Chondrocyte (in vitro differentiated cells): ENCODE measurements around the gene DTX3. TPM values are rescaled to one million over a fixed set of nuclear protein-coding genes. Genes with fewer than 3 reads are reported as not detected.

Source experiments
- DNase-seq: peaks from one replicate; pipeline ENCODE4 v3.0.0; 2021; ENCODE audit warnings: mixed read lengths, low spot score
- H3K27ac Mint-ChIP-seq: one replicate; pipeline ENCODE4 v1.8.0; 2021; ENCODE audit warnings: mild to moderate bottlenecking, moderate library complexity, mixed read lengths; ENCODE audit not compliant: unreplicated experiment
- H3K27me3 Mint-ChIP-seq: 2 replicates; pipeline ENCODE4 v1.8.0; 2021; ENCODE audit warnings: low read depth, mixed read lengths
- H3K36me3 Mint-ChIP-seq: 2 replicates; pipeline ENCODE4 v1.8.0; 2021; ENCODE audit warnings: low read depth, mixed read lengths
- H3K4me1 Mint-ChIP-seq: 2 replicates; pipeline ENCODE4 v1.8.0; 2021; ENCODE audit warnings: low read depth, mild to moderate bottlenecking, mixed read lengths
- H3K4me3 Mint-ChIP-seq: one replicate; pipeline ENCODE4 v1.8.0; 2021; ENCODE audit warnings: mild to moderate bottlenecking, moderate library complexity, mixed read lengths; ENCODE audit not compliant: unreplicated experiment
- H3K9me3 Mint-ChIP-seq: 2 replicates; pipeline ENCODE4 v1.8.0; 2021; ENCODE audit warnings: low read depth, mixed read lengths
- total RNA-seq: library from RNA; stranded (reverse); gene quantifications from 3 replicates; pipeline ENCODE4 v1.2.1, GENCODE V29; 2021
- TF ChIP-seq, protein P1 (sequence below): fragments of 200-600 bp; sonication (generic); IDR thresholded peaks from 2 replicates; pipeline ENCODE4 v1.5.0; 2021; ENCODE audit warnings: antibody characterized with exemption, mild to moderate bottlenecking, moderate library complexity

Gene DTX3
- total RNA-seq, 1 donor from 2014 or later, result 29.8 TPM

DNA sequence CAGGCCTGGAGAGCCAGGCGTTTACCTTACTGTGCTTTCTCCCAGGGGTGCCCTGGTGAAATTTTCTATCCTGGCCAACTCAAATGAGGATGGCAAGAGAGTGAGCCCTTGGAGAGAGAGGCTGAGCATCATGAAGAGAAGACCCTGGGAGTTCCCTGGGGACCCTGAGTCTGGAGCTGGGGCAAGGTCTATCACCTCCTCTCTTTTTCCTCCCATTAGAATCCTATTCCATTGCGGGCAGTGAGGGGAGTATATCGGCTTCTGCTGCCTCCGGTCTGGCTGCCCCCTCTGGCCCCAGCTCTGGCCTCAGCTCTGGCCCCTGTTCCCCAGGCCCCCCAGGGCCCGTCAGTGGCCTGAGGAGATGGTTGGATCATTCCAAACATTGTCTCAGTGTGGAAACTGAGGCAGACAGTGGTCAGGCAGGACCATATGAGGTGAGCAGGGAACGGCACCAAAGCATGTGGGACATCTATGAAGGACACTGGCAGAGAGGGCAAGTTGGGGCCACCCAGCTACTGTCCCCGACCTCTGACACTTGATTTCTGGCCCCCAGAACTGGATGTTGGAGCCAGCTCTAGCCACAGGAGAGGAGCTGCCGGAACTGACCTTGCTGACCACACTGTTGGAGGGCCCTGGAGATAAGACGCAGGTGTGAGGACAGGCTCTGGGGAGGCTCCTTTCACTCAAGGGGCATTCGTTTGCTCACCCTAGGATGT is 8.2 kb downstream of the DTX3 start:
- peaks cover 35% of the 10 kb centered on the region for H3K4me1 Mint-ChIP-seq
- H3K9me3 Mint-ChIP-seq, result no peaks in the 10 kb centered on the region
- no peak for DNase-seq
- no peak overlapping the region for H3K27ac Mint-ChIP-seq
- H3K36me3 Mint-ChIP-seq, result peaks cover 21% of the 10 kb centered on the region
- no peaks in the 10 kb centered on the region for H3K27me3 Mint-ChIP-seq
- H3K4me3 Mint-ChIP-seq, result no peak overlapping the region
- TF ChIP-seq, protein P1, sequence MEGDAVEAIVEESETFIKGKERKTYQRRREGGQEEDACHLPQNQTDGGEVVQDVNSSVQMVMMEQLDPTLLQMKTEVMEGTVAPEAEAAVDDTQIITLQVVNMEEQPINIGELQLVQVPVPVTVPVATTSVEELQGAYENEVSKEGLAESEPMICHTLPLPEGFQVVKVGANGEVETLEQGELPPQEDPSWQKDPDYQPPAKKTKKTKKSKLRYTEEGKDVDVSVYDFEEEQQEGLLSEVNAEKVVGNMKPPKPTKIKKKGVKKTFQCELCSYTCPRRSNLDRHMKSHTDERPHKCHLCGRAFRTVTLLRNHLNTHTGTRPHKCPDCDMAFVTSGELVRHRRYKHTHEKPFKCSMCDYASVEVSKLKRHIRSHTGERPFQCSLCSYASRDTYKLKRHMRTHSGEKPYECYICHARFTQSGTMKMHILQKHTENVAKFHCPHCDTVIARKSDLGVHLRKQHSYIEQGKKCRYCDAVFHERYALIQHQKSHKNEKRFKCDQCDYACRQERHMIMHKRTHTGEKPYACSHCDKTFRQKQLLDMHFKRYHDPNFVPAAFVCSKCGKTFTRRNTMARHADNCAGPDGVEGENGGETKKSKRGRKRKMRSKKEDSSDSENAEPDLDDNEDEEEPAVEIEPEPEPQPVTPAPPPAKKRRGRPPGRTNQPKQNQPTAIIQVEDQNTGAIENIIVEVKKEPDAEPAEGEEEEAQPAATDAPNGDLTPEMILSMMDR, result no peak

DNA sequence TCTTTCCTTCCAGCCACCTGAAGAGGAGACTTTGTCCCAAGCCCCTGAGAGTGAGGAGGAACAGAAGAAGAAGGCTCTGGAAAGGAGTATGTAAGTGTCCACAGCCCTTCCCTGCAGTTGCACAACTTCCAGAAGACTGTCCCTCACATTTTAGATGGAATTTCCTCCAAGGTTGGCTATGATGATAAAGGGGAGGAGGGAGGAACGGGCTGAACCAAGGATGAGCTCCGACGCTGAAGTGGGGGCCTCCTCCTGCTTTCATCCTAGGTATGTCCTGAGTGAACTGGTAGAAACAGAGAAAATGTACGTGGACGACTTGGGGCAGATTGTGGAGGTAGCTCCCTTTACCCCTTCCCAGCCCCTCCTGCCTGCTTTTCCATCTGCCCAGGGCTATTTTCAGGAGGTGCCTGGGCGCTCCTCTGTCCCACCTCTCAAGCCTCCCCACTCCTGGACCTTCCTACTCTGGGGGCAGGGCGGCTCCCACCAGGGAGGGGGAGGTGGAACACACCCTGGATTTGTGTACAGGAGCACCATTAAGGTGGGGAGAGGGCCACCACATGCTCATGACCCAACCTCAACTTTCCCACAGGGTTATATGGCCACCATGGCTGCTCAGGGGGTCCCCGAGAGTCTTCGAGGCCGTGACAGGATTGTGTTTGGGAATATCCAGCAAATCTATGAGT is 8.9 kb downstream of the DTX3 start:
- DNase-seq, result no peak
- peaks cover 35% of the 10 kb centered on the region for H3K4me1 Mint-ChIP-seq
- TF ChIP-seq, protein P1, result no peak
- no peak overlapping the region for H3K27ac Mint-ChIP-seq
- no peak overlapping the region for H3K4me3 Mint-ChIP-seq
- peaks cover 20% of the 10 kb centered on the region for H3K36me3 Mint-ChIP-seq
- H3K9me3 Mint-ChIP-seq, result no peaks in the 10 kb centered on the region
- no peaks in the 10 kb centered on the region for H3K27me3 Mint-ChIP-seq

DNA sequence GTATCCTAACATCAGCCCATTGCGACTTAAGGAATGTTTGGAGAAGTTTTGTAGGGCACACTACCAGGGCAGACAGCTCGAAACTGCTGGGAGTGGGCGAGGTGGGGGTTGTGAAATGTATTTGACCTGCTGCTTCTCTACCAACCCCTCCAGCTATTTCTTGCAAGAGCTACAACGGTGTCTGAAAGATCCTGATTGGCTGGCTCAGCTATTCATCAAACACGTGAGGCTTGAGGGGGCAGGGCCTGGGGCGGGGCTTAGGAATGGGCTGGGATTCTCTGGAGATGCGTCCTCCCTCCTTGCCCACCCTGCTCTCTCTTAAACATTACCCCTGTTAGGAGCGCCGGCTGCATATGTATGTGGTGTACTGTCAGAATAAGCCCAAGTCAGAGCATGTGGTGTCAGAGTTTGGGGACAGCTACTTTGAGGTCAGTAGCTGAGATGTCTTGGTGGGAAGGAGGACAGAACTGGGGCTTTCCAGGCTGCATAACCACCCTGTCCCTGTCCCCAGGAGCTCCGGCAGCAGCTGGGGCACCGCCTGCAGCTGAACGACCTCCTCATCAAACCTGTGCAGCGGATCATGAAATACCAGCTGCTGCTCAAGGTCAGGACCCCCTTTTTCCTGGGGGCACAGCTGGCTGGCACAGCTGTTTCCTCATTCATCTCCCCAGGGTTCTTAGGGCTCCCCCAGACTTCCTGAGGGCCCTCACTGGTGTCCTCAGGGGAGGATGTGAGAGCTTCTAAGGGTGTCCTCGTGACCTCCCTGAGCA is 9.7 kb downstream of the DTX3 start:
- Mint-ChIP-seq H3K4me1 (peaks cover 33% of the 10 kb centered on the region), H3K27me3 (peaks cover 2% of the 10 kb centered on the region), H3K4me3 (no peak overlapping the region), H3K27ac (no peak overlapping the region), H3K9me3 (no peaks in the 10 kb centered on the region), H3K36me3 (peaks cover 18% of the 10 kb centered on the region)
- DNase-seq, result no peak
- TF ChIP-seq, protein P1, result no peak

DNA sequence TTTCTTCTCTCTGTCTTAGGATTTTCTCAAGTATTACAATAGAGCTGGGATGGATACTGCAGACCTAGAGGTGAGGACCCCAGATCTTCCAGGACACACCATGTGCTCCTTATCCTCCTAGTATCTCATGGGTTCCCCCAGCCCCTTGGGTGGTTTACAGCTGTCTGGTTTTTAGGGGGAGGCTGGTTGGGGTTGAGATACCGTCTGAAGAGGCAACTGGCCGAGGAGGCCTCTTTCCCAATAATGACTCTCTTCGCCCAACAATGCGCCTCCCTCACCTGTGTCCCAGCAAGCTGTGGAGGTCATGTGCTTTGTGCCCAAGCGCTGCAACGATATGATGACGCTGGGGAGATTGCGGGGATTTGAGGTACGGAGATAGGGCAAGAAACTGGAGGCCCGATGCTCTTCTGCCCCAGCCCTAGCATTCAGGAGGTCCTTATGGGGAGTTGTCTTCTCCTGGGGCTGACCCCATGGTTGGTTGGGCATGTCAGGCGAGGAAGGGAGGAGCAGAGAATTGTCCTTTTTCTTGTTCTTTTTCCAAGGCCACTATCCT is 10.4 kb downstream of the DTX3 start:
- H3K27ac Mint-ChIP-seq, result no peak overlapping the region
- H3K4me1 Mint-ChIP-seq, result peaks cover 27% of the 10 kb centered on the region
- TF ChIP-seq, protein P1, result no peak
- H3K36me3 Mint-ChIP-seq, result peaks cover 18% of the 10 kb centered on the region
- H3K27me3 Mint-ChIP-seq, result peaks cover 2% of the 10 kb centered on the region
- H3K9me3 Mint-ChIP-seq, result no peaks in the 10 kb centered on the region
- DNase-seq, result no peak
- H3K4me3 Mint-ChIP-seq, result no peak overlapping the region

DNA sequence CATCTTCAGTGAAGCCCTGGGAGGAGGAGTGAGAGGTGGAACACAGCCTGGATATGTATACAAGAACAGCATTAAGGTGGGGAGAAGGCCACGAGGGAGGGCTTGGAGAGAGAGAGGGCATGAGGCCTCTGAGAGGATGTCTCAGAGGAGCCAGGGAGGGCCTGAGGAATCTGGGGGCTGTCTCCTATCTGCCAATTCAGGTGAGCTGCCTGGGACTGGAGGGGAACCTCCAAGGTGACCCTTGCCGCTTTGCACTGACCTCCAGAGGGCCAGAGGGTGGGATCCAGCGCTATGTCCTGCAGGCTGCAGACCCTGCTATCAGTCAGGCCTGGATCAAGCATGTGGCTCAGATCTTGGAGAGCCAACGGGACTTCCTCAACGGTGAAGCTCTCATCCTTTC is 11.0 kb downstream of the DTX3 start:
- no peak for DNase-seq
- Mint-ChIP-seq H3K36me3 (peaks cover 18% of the 10 kb centered on the region), H3K4me3 (no peak overlapping the region), H3K27ac (no peak overlapping the region), H3K9me3 (no peaks in the 10 kb centered on the region), H3K4me1 (peaks cover 22% of the 10 kb centered on the region), H3K27me3 (peaks cover 7% of the 10 kb centered on the region)
- TF ChIP-seq, protein P1, result no peak
